BJ (cell line): ENCODE results near the gene PTGER4. TPM values are rescaled to one million over a fixed set of nuclear protein-coding genes. Genes with fewer than 3 reads are reported as not detected.
A peak's percentile ranks its signal among the peaks of the same experiment; 100 is the strongest.

Source experiments
- CTCF ChIA-PET: fragments of 350-600 bp; formaldehyde crosslinking; extraction: SDS; loops from one replicate; lab custom pipeline; 2021; ENCODE audit warnings: antibody characterized with exemption, inconsistent platforms; lab: Yijun Ruan, JAX
- POLR2A ChIA-PET: fragments of 300-600 bp; sonication (Branson Sonifier 250); formaldehyde crosslinking; extraction: SDS; loops from one replicate; lab custom pipeline; 2021; ENCODE audit warnings: antibody characterized with exemption; lab: Charles Lee
- DNase-seq: peaks from one replicate; pipeline ENCODE4 v3.0.0-alpha.2; 2011; ENCODE audit warnings: low read depth
- H3K27me3 ChIP-seq: 2 replicates; pipeline ENCODE4 v1.6.0; 2011; ENCODE audit warnings: low read length; ENCODE audit not compliant: control insufficient read depth, insufficient read depth
- H3K36me3 ChIP-seq: 2 replicates; pipeline ENCODE4 v1.5.1; 2011; ENCODE audit warnings: low read length; ENCODE audit not compliant: control insufficient read depth, insufficient read depth
- H3K4me3 ChIP-seq: 2 replicates; pipeline ENCODE4 v1.5.1; 2011; ENCODE audit warnings: low read depth, mild to moderate bottlenecking, control low read depth, low read length
- polyA plus RNA-seq: library from polyadenylated mRNA; depleted of rRNA; stranded (reverse); fragments of >200 nt; gene quantifications from 2 replicates; pipeline ENCODE4 v1.2.3, GENCODE V29; 2011
- TF ChIP-seq, protein P1 (sequence below): IDR thresholded peaks from 2 replicates; pipeline ENCODE4 v1.5.1; 2011; ENCODE audit warnings: low read depth, mild to moderate bottlenecking, control low read depth, inconsistent platforms, low read length, moderate library complexity; ENCODE audit not compliant: insufficient read depth

PTGER4 gene
- polyA plus RNA-seq, 1 experiment, result 0.44 TPM

DNA sequence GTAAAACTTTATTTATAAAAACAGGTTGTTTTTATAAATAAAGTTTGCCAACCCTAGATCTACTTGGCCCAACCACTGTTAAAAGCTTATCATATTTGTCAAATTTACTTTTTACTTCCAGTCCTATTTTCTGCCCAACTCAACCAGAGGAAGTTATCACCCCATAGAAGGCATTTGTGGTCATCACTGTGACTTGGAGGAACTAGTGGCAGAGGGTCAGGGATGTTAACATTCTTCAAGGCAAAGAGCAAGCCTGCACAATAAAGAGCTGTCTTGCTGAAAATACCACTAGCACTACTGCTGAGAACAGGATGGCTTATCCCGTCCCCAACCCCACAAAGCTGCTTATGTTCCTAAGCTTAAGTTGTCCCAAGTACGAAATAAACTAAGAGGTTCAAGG lies 53.7 kb downstream of the PTGER4 start:
- no peak for DNase-seq
- Histone ChIP-seq H3K36me3 (no peaks in the 10 kb centered on the region), H3K4me3 (no peak overlapping the region), H3K27me3 (no peaks in the 10 kb centered on the region)
- ChIA-PET POLR2A (no interaction called here), CTCF (interaction anchor here (0.8 to 3.7 kb wide), 8 partner anchors 9 to 1153 kb away, joined by 3 to 12 read pairs (median 4); partner anchors contain the start of gene TTC33)
- TF ChIP-seq, protein P1, sequence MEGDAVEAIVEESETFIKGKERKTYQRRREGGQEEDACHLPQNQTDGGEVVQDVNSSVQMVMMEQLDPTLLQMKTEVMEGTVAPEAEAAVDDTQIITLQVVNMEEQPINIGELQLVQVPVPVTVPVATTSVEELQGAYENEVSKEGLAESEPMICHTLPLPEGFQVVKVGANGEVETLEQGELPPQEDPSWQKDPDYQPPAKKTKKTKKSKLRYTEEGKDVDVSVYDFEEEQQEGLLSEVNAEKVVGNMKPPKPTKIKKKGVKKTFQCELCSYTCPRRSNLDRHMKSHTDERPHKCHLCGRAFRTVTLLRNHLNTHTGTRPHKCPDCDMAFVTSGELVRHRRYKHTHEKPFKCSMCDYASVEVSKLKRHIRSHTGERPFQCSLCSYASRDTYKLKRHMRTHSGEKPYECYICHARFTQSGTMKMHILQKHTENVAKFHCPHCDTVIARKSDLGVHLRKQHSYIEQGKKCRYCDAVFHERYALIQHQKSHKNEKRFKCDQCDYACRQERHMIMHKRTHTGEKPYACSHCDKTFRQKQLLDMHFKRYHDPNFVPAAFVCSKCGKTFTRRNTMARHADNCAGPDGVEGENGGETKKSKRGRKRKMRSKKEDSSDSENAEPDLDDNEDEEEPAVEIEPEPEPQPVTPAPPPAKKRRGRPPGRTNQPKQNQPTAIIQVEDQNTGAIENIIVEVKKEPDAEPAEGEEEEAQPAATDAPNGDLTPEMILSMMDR, result no peak

GRCh38 chr5:40733879-40734563 lies 54.3 kb downstream of the PTGER4 start:
- DNase-seq, result no peak
- Histone ChIP-seq H3K27me3 (no peaks in the 10 kb centered on the region), H3K36me3 (no peaks in the 10 kb centered on the region), H3K4me3 (no peak overlapping the region)
- ChIA-PET CTCF (interaction anchor here (0.7 to 3.7 kb wide), 12 partner anchors 9 to 1153 kb away, joined by 3 to 12 read pairs (median 3); partner anchors contain the start of gene TTC33), POLR2A (no interaction called here)
- TF ChIP-seq, protein P1, result no peak

DNA sequence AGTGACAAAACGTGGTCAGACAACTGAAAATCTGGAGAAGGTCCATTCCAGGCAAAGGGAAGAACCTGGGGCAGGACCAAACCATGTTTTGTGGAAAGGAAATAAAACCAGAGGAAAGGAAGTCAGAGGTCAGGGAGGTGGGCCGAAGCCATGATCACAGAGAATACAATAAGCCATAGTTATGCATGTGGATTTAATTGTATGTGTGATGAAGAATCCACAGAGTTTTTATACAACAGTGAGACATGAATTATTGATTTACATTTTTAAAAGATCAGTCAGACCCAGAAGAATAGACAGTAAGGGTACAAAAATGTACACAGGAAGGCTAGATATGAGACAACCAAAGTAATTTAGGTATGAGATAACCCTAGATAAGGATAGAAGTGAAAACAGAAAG lies 55.3 kb downstream of the PTGER4 start:
- TF ChIP-seq, protein P1, result no peak
- ChIA-PET CTCF (interaction anchor here (0.6 to 3.7 kb wide), 8 partner anchors 19 to 1021 kb away, joined by 3 to 12 read pairs (median 3); no protein-coding TSS in a partner anchor), POLR2A (no interaction called here)
- Histone ChIP-seq H3K27me3 (no peaks in the 10 kb centered on the region), H3K36me3 (0 out of 2 replicates have a peak, but pooled peaks cover 1% of the 10 kb centered on the region), H3K4me3 (no peak overlapping the region)
- DNase-seq, result no peak

GRCh38 chr5:40735609-40736008 lies 55.9 kb downstream of the PTGER4 start:
- no peaks in the 10 kb centered on the region for H3K27me3 ChIP-seq
- POLR2A ChIA-PET, result no interaction called here
- TF ChIP-seq, protein P1, result no peak
- CTCF ChIA-PET, result interaction anchor here (0.6 to 3.7 kb wide), 8 partner anchors 19 to 1021 kb away, joined by 3 to 12 read pairs (median 4); no protein-coding TSS in a partner anchor
- 0 out of 2 replicates have a peak, but pooled peaks cover 1% of the 10 kb centered on the region for H3K36me3 ChIP-seq
- DNase-seq, result no peak
- H3K4me3 ChIP-seq, result no peak overlapping the region

DNA sequence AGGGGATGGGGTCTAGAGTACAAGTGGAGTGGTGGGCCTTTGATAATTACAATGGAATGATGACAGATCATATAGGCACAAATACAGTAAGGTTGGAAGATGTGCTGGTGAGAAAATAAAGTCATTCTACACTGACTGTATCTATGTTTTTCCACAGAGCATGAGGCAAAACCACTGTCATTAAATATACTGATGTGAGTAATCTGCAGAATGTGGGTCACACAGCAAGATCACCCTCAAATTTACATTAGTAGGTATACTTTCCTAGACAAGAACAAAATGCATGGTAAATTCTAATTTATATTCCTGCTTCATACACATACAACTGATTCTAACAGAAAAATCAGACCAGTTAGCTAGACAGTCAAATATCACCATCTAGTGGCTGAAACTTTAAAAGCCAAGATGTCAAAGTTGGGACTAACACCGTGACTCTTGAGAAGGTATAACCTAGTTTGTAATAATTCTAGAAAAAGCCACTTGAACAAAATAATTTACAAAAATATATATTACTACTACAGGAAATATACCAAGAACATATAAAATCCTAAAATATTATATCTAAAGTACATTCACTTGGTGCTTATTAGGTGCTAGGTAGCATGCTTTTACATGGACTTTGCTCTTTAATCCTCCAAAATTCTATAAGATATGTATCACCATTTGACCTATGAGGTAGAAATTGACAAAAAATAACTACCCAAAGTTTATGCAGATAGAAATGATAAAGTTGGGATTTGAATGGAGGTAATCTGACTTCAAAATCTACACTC lies 56.6 kb downstream of the PTGER4 start:
- CTCF ChIA-PET, result interaction anchor here (0.9 to 3.7 kb wide), 7 partner anchors 20 to 1022 kb away, joined by 3 to 12 read pairs (median 4); no protein-coding TSS in a partner anchor
- TF ChIP-seq, protein P1, result peak; percentile 70
- Histone ChIP-seq H3K27me3 (no peaks in the 10 kb centered on the region), H3K4me3 (no peak overlapping the region), H3K36me3 (0 out of 2 replicates have a peak, but pooled peaks cover 1% of the 10 kb centered on the region)
- POLR2A ChIA-PET, result no interaction called here
- DNase-seq, result no peak
